ENCODE data around the gene INS.

DNA sequence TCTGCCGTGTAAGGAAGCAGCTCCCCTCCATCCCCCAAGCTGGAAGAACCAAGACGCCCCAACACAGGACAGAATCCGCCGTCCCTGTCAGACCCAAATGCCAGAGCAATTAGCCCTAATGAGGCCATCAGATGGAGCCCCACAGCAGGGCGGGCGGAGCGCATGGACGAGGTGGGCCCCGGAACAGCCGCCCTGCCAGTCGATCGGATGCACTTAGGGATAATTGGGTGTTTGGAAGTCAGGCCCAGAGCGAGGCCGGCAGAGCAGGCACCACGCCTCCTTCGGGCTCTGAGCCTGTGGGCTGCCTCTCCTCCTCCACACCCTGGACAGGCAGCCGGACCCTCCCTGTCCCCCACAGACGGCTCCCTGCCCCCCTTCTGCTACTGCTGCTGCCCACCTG, 16.1 kb upstream of the INS start:
- TF ChIP-seq, protein P1, sequence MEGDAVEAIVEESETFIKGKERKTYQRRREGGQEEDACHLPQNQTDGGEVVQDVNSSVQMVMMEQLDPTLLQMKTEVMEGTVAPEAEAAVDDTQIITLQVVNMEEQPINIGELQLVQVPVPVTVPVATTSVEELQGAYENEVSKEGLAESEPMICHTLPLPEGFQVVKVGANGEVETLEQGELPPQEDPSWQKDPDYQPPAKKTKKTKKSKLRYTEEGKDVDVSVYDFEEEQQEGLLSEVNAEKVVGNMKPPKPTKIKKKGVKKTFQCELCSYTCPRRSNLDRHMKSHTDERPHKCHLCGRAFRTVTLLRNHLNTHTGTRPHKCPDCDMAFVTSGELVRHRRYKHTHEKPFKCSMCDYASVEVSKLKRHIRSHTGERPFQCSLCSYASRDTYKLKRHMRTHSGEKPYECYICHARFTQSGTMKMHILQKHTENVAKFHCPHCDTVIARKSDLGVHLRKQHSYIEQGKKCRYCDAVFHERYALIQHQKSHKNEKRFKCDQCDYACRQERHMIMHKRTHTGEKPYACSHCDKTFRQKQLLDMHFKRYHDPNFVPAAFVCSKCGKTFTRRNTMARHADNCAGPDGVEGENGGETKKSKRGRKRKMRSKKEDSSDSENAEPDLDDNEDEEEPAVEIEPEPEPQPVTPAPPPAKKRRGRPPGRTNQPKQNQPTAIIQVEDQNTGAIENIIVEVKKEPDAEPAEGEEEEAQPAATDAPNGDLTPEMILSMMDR (IDR thresholded peaks at IDR 0.05) = no peak
- no peak for TF ChIP-seq POLR2A (IDR thresholded peaks at IDR 0.05)
